Thyroid gland (tissue), 4 donors: Measurements from ENCODE around the gene FAXC. TPM values are rescaled to one million over a fixed set of nuclear protein-coding genes. Genes with fewer than 3 reads are reported as not detected.
A peak's percentile ranks its signal among the peaks of the same experiment; 100 is the strongest.
"Not testable (repeated sequence)": the region's sequence is repeated elsewhere in the genome, so short reads cannot be mapped to it uniquely, and the experiment has no call there.

Experiments used
- DNase-seq, 2 donors: peaks; one replicate each; pipeline ENCODE4 v3.0.0-alpha.2; 2019
- H3K27ac ChIP-seq, 3 donors: fragments of 200-600 bp; sonication (generic); 1 replicate in 2 of 3; 2 replicates in 1 of 3; pipeline ENCODE4 v1.5.1; 2016 to 2019; ENCODE audit warnings: mild to moderate bottlenecking in 1 of 3, moderate library complexity in 1 of 3
- H3K27me3 ChIP-seq: fragments of 200-600 bp; sonication (generic); one replicate; pipeline ENCODE4 v1.5.1; 2019
- H3K36me3 ChIP-seq, 2 donors: fragments of 200-600 bp; sonication (generic); one replicate each; pipeline ENCODE4 v1.5.1; 2016 to 2019
- H3K4me1 ChIP-seq, 2 donors: fragments of 200-600 bp; sonication (generic); one replicate each; pipeline ENCODE4 v1.5.1; 2017 to 2019
- H3K4me3 ChIP-seq, 3 donors: fragments of 200-600 bp; sonication (generic); replicated peaks in 1 of 3; 1 replicate in 2 of 3; 2 replicates in 1 of 3; pipeline ENCODE4 v1.5.1; 2016; ENCODE audit warnings: mild to moderate bottlenecking in 1 of 3
- H3K9me3 ChIP-seq: fragments of 200-600 bp; sonication (generic); one replicate; pipeline ENCODE4 v1.5.1; 2017
- POLR2A ChIP-seq, 2 donors: fragments of 450-650 bp; IDR thresholded peaks; one replicate each; pipeline ENCODE4 v1.6.1; 2017; ENCODE audit warnings: antibody characterized with exemption in 2 of 2, mild to moderate bottlenecking in 2 of 2, moderate library complexity in 1 of 2
- WGBS, 2 donors: methylation state at CpG; one replicate each; pipeline ENCODE4 v1.1.5; 2017; 5-methylcytosine and 5-hydroxymethylcytosine counted together
- intact Hi-C: fragments of 100-400 bp; cut with DNase I; formaldehyde crosslinking; loops from one replicate; pipeline ENCODE4 v1.15.1; 2023
- total RNA-seq, 4 donors: library from RNA; depleted of rRNA; stranded (reverse); fragments of >200 nt; gene quantifications; one replicate each; pipeline ENCODE4 v1.2.3, GENCODE V29; 2016
- TF ChIP-seq, protein P1 (sequence below), 6 experiments: fragments of 200-600 bp in 3 of 6; fragments of 450-650 bp in 3 of 6; sonication (generic) in 3 of 6; IDR thresholded peaks; one replicate each; pipeline ENCODE4 v1.5.1; 2016 to 2019; ENCODE audit warnings: antibody characterized with exemption in 6 of 6, mild to moderate bottlenecking in 2 of 6, inconsistent platforms in 1 of 6, moderate library complexity in 1 of 6

The FAXC gene
- total RNA-seq, 4 donors from 2014 or later = 0.71 to 6.4 (median 3.4) TPM

DNA sequence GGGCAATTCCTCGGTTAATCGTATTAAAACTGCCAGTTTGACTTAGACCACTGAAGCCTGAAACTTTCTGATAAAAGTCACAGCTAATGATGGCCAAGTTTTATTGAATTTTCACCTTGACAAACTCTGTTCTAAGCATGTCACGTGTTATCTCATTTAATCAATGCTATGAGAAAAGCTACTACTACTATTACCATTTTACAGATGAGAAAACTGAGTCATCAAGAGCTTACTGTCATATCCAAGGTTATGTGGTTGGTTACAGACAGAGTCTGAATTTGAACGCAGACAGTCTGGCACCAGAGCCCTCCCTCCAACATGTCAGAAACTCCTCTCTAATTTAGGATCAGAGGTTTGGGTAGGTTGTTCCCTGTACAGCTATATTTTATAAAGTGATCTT, 4.3 kb downstream of the FAXC start:
- Histone ChIP-seq H3K36me3 (no peaks in the 10 kb centered on the region), H3K4me1 (peaks cover 3 to 4% of the 10 kb centered on the region in 2 donors), H3K27me3 (no peaks in the 10 kb centered on the region), H3K27ac (no peak overlapping the region), H3K9me3 (no peaks in the 10 kb centered on the region), H3K4me3 (no peak overlapping the region)
- WGBS, 2 donors = 89 to 96% methylated on average over 4 of the region's 4 CpGs
- DNase-seq = no peak
- no peak for TF ChIP-seq POLR2A (IDR thresholded peaks at IDR 0.05)
- TF ChIP-seq, protein P1, sequence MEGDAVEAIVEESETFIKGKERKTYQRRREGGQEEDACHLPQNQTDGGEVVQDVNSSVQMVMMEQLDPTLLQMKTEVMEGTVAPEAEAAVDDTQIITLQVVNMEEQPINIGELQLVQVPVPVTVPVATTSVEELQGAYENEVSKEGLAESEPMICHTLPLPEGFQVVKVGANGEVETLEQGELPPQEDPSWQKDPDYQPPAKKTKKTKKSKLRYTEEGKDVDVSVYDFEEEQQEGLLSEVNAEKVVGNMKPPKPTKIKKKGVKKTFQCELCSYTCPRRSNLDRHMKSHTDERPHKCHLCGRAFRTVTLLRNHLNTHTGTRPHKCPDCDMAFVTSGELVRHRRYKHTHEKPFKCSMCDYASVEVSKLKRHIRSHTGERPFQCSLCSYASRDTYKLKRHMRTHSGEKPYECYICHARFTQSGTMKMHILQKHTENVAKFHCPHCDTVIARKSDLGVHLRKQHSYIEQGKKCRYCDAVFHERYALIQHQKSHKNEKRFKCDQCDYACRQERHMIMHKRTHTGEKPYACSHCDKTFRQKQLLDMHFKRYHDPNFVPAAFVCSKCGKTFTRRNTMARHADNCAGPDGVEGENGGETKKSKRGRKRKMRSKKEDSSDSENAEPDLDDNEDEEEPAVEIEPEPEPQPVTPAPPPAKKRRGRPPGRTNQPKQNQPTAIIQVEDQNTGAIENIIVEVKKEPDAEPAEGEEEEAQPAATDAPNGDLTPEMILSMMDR (IDR thresholded peaks at IDR 0.05) = no peak
- intact Hi-C loops = no loop called here

- Histone ChIP-seq H3K27me3 (no peaks in the 10 kb centered on the region), H3K27ac (no peak overlapping the region), H3K4me3 (no peak overlapping the region), H3K36me3 (no peaks in the 10 kb centered on the region), H3K9me3 (no peaks in the 10 kb centered on the region), H3K4me1 (peaks cover 3 to 4% of the 10 kb centered on the region in 2 donors)
- 40 to 61% methylated on average over 3 of the region's 3 CpGs for WGBS, 2 donors
- peak in 1 of 2 donors; percentile 2 for DNase-seq
- TF ChIP-seq, protein P1 (IDR thresholded peaks at IDR 0.05) = no peak
- no peak for TF ChIP-seq POLR2A (IDR thresholded peaks at IDR 0.05)
- intact Hi-C loops = no loop called here
These were observed 5.2 kb downstream of the FAXC start for GRCh38 chr6:99344289-99344688.

DNA sequence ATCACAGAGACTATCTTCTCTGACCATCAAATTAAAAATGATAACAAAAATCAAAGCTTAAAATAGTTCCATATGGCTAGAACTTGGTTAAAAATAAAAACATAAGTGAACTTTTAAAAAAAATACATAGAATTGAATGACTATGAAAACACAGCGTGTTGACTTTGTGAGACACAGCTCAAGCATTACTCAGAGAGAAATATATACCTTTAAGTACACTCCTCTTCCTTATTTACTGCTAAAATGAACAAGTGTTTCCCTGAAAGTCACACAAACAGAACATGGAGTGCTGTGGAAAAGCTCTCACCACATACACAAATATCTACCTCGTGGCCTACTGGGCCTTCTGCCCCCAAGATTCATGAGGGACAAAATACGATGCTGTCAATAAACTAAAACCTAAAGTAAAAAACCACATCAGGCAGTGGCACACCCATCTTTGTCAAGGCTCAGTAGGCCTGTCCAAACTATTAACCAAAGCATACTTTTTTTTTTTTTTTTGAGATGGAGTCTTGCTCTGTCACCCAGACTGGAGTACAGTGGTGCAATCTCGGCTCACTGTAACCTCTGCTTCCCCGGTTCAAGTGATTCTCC, 7.5 kb downstream of the FAXC start:
- DNase-seq = no peak
- Histone ChIP-seq H3K36me3 (no peaks in the 10 kb centered on the region), H3K4me3 (no peak overlapping the region), H3K9me3 (no peaks in the 10 kb centered on the region), H3K4me1 (no peaks in the 10 kb centered on the region), H3K27me3 (no peaks in the 10 kb centered on the region), H3K27ac (no peak overlapping the region)
- intact Hi-C loops = no loop called here
- whole genome bisulfite sequencing, 2 donors = 88 to 89% methylated on average over 5 of the region's 5 CpGs
- TF ChIP-seq, protein P1 (IDR thresholded peaks at IDR 0.05) = no peak
- TF ChIP-seq POLR2A (IDR thresholded peaks at IDR 0.05) = no peak

DNA sequence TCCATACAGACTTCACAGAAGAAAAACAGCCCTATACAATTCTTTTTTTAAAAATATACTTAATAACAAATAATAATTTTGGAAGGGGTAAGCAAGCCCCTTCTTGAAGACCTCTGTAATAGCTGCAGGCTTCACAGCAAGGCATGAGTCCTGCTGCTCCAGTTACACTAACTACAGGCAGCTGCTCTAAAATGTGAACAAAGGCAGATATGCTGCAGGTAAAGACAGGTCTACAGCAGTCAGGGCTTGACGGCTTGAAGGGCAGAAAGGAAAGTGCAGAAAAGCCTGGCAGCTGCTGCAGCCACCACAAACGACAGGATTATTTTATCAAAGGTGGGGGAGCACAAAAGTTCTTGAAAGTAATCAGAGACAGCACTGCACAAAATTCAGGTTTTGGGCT, 11.3 kb downstream of the FAXC start:
- DNase-seq = no peak
- Histone ChIP-seq H3K27ac (no peak overlapping the region), H3K9me3 (no peaks in the 10 kb centered on the region), H3K27me3 (no peaks in the 10 kb centered on the region), H3K36me3 (no peaks in the 10 kb centered on the region), H3K4me1 (no peaks in the 10 kb centered on the region), H3K4me3 (no peak overlapping the region)
- intact Hi-C loops = loop anchor here (10.0 kb wide), 1 partner anchor 67 kb away; no protein-coding TSS in a partner anchor
- TF ChIP-seq, protein P1 (IDR thresholded peaks at IDR 0.05) = no peak
- no peak for TF ChIP-seq POLR2A (IDR thresholded peaks at IDR 0.05)
- WGBS, 2 donors = 56% methylated on average over 2 of the region's 2 CpGs

DNA sequence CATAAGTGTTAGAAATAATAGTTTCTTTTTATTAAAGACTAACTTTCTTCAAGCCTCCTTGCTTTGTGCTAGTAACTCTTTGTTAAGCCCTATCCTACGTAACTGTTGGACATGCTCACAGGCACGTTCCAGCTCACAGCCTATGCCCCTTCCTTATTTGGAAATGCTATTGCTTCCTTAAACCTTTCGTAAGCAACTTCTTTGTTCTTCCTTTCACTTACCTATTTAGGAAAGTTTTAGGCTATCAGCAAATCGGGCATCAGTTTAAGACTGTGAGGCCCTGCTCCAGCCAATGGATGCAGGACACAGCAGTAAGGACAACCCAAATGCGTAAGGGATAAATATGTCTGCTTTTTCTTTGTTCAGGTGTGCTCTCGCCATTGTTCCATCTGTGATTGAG, 14.2 kb downstream of the FAXC start:
- WGBS, 2 donors = 90% methylated on average over 6 of the region's 6 CpGs

More for the DNA sequence above, 14.2 kb downstream of the FAXC start:
- not testable (repeated sequence) for H3K36me3 ChIP-seq, DNase-seq, H3K27ac ChIP-seq, H3K9me3 ChIP-seq, H3K4me3 ChIP-seq, H3K4me1 ChIP-seq, H3K27me3 ChIP-seq
- intact Hi-C loops = loop anchor here (10.0 kb wide), 1 partner anchor 70 kb away; no protein-coding TSS in a partner anchor
